Measurements from ENCODE around the gene PEX14. TPM values are rescaled to one million over a fixed set of nuclear protein-coding genes. Genes with fewer than 3 reads are reported as not detected.
A peak's percentile ranks its signal among the peaks of the same experiment; 100 is the strongest.

Gene PEX14
- total and polyA plus RNA-seq, 9 of the 15 experiments (the other 6 are each of a cell fraction or from before 2014, with no cell fraction given), result 2.6 to 45.7 (median 22.7) TPM

- TF ChIP-seq ZFP1 (CRISPR knock-in tag; IDR thresholded peaks at IDR 0.05), result no peak
- no peak for TF ChIP-seq CBX5 (IDR thresholded peaks at IDR 0.05; ENCODE audit: borderline replicate concordance, low read depth)
- no peak for TF ChIP-seq PRMT5 (CRISPR knock-in tag; IDR thresholded peaks at IDR 0.05)
- peak; percentile 73 for TF ChIP-seq PHF20 (IDR thresholded peaks at IDR 0.05; ENCODE audit: partially characterized antibody)
- TF ChIP-seq FOXA3 (CRISPR knock-in tag; conservative IDR thresholded peaks at IDR 0.05 in 1 of 2, IDR thresholded peaks at IDR 0.05 in 1 of 2), result peak in 1 of 2 experiments; percentile 58; a peak in 1 of 4 replicates
- TF ChIP-seq U2AF2 (optimal IDR thresholded peaks at IDR 0.05; ENCODE audit: low read depth, low read length), result no peak
- TF ChIP-seq, protein P1, sequence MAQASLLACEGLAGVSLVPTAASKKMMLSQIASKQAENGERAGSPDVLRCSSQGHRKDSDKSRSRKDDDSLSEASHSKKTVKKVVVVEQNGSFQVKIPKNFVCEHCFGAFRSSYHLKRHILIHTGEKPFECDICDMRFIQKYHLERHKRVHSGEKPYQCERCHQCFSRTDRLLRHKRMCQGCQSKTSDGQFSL (CRISPR knock-in tag; IDR thresholded peaks at IDR 0.05), result no peak
- TF ChIP-seq, protein P1 (tag; IDR thresholded peaks at IDR 0.05), result peak in 1 of 2 experiments; percentile 53; a peak in 1 of 4 replicates
- no peak for TF ChIP-seq SMAD3 (CRISPR knock-in tag; conservative IDR thresholded peaks at IDR 0.05)
- peak; percentile 78 for TF ChIP-seq SP1 (CRISPR knock-in tag; IDR thresholded peaks at IDR 0.05)
- no peak for TF ChIP-seq RFX5 (IDR thresholded peaks at IDR 0.05; ENCODE audit: low read depth, low read length)
- TF ChIP-seq NBN (IDR thresholded peaks at IDR 0.05; ENCODE audit: low read depth), result peak; percentile 70; the same call in 1 of the 2 replicates
- TF ChIP-seq, protein P2, sequence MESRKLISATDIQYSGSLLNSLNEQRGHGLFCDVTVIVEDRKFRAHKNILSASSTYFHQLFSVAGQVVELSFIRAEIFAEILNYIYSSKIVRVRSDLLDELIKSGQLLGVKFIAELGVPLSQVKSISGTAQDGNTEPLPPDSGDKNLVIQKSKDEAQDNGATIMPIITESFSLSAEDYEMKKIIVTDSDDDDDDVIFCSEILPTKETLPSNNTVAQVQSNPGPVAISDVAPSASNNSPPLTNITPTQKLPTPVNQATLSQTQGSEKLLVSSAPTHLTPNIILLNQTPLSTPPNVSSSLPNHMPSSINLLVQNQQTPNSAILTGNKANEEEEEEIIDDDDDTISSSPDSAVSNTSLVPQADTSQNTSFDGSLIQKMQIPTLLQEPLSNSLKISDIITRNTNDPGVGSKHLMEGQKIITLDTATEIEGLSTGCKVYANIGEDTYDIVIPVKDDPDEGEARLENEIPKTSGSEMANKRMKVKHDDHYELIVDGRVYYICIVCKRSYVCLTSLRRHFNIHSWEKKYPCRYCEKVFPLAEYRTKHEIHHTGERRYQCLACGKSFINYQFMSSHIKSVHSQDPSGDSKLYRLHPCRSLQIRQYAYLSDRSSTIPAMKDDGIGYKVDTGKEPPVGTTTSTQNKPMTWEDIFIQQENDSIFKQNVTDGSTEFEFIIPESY (CRISPR knock-in tag; IDR thresholded peaks at IDR 0.05), result peak; percentile 87
- TF ChIP-seq TAL1 (IDR thresholded peaks at IDR 0.05), result peak; percentile 20; the same call in 1 of the 2 replicates
- TF ChIP-seq BCOR (IDR thresholded peaks at IDR 0.05), result peak; percentile 78
- no peak for TF ChIP-seq EWSR1 (IDR thresholded peaks at IDR 0.05; ENCODE audit: borderline replicate concordance, low read depth, partially characterized antibody)
- TF ChIP-seq PML (IDR thresholded peaks at IDR 0.05; ENCODE audit: low read length), result no peak; the same call in 1 of the 2 replicates
- TF ChIP-seq CCAR2 (IDR thresholded peaks at IDR 0.05; ENCODE audit: low read depth, low read length), result no peak
- peak; percentile 64; the same call in 1 of the 2 replicates for TF ChIP-seq ZNF197 (CRISPR knock-in tag; IDR thresholded peaks at IDR 0.05; ENCODE audit: low read depth)
- peak; percentile 52 for TF ChIP-seq HNRNPLL (IDR thresholded peaks at IDR 0.05; ENCODE audit: low read depth, low read length, poor library complexity, severe bottlenecking)
- TF ChIP-seq KDM1A (IDR thresholded peaks at IDR 0.05), result peak; percentile 29 to 43; a peak in 1 of 4 replicates
- TF ChIP-seq MYBL2 (IDR thresholded peaks at IDR 0.05; ENCODE audit: low read depth), result no peak
- no peak for TF ChIP-seq MYBL2 (CRISPR knock-in tag; IDR thresholded peaks at IDR 0.05; ENCODE audit: borderline replicate concordance)
- no peak for TF ChIP-seq ZNF253 (CRISPR knock-in tag; conservative IDR thresholded peaks at IDR 0.05)
- TF ChIP-seq HMGN3 (IDR thresholded peaks at IDR 0.05; ENCODE audit: borderline replicate concordance, extremely low read depth, insufficient read length, low read depth, low read length), result peak; percentile 75
- no peak for TF ChIP-seq PHB (CRISPR knock-in tag; IDR thresholded peaks at IDR 0.05)
These were observed at the start of gene PEX14 (continued) for GRCh38 chr1:10474613-10475507.
